GM12891 (cell line): ENCODE measurements around the gene WTIP.
A peak's percentile ranks its signal among the peaks of the same experiment; 100 is the strongest.

Experiments
- DNase-seq: peaks from one replicate; pipeline ENCODE4 v3.0.0; 2011; ENCODE audit warnings: low spot score; ENCODE audit not compliant: insufficient read length
- FAIRE-seq: peaks from 2 replicates; lab custom pipeline; 2011; peaks lifted over from hg19 to GRCh38; lab: Jason Lieb, UNC
- PAX5 ChIP-seq: IDR thresholded peaks from 2 replicates; pipeline ENCODE4 v1.6.1; 2011; ENCODE audit warnings: low read length, moderate library complexity, mild to moderate bottlenecking; ENCODE audit not compliant: insufficient read depth, severe bottlenecking
- POLR2A ChIP-seq: IDR thresholded peaks from 2 replicates; pipeline ENCODE4 v1.6.1; 2011; ENCODE audit warnings: low read depth, low read length, control low read depth
- POLR2AphosphoS5 ChIP-seq: IDR thresholded peaks from 2 replicates; pipeline ENCODE4 v1.6.1; 2011; ENCODE audit warnings: low read depth, low read length, control low read depth
- POU2F2 ChIP-seq: IDR thresholded peaks from 2 replicates; pipeline ENCODE4 v1.6.1; 2011; ENCODE audit warnings: low read depth, mild to moderate bottlenecking, control low read depth, low read length, moderate library complexity
- SPI1 ChIP-seq: IDR thresholded peaks from 2 replicates; pipeline ENCODE4 v1.6.1; 2011; ENCODE audit warnings: low read depth, low read length, control low read depth
- TAF1 ChIP-seq: IDR thresholded peaks from 2 replicates; pipeline ENCODE4 v1.6.1; 2011; ENCODE audit warnings: low read depth, low read length, control low read depth

Gene WTIP

DNA sequence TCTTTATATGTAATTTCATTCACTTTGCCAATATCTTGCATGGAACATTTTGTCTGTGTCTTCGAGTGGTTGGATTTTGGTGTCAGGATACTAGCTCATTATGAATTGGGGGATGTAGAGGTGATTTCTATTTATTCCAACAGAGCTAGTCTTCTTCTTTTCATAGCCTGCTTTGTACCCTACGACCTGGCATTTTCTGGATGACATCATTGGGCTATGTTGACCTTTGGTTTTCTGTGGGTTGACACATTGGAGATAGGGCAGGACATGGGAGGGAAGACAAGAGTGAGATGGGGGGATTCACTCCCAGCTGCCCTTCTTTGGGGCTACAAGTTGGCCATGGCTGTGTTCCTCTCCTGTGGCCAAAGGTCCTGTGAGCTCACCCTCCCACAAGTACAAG is 38.0 kb downstream of the WTIP start:
- TF ChIP-seq PAX5, result no peak
- TF ChIP-seq POLR2AphosphoS5, result no peak
- no peak for TF ChIP-seq TAF1
- no peak for TF ChIP-seq POU2F2
- no peak for TF ChIP-seq POLR2A
- TF ChIP-seq SPI1, result no peak
- no peak for DNase-seq
- no peak for FAIRE-seq

DNA sequence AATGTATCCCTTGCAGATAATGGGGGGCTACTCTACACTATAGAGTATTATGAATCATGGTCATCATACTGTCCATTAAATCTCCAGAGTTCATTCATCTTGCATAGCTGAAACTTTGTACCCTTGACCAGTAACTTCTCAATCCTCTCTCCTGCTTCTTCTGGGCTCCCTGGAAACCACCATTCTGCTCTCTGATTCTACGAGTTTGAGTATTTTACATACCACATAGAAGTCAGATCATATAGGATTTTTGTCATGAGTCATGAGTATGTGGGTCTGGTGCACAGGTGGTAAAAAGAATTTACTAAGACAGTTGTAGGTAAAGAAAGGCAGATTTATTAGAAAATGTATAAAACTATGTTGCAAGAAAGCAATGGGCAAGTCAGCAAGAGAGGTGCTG is 41.9 kb downstream of the WTIP start:
- TF ChIP-seq POLR2AphosphoS5 (no peak), POLR2A (no peak), TAF1 (no peak), SPI1 (no peak)
- DNase-seq (no peak), FAIRE-seq (no peak)

GRCh38 chr19:34525001-34525400 is 43.4 kb downstream of the WTIP start:
- FAIRE-seq (no peak), DNase-seq (no peak)
- no peak for TF ChIP-seq PAX5
- TF ChIP-seq SPI1, result no peak
- TF ChIP-seq POLR2A, result no peak
- TF ChIP-seq POU2F2, result no peak
- no peak for TF ChIP-seq TAF1

- FAIRE-seq (no peak), DNase-seq (no peak)
- TF ChIP-seq TAF1, result no peak
- no peak for TF ChIP-seq POLR2A
- no peak for TF ChIP-seq PAX5
- TF ChIP-seq POLR2AphosphoS5, result no peak
- TF ChIP-seq SPI1, result no peak
- TF ChIP-seq POU2F2, result no peak
These were observed 52.6 kb downstream of the WTIP start for GRCh38 chr19:34534206-34534605.

DNA sequence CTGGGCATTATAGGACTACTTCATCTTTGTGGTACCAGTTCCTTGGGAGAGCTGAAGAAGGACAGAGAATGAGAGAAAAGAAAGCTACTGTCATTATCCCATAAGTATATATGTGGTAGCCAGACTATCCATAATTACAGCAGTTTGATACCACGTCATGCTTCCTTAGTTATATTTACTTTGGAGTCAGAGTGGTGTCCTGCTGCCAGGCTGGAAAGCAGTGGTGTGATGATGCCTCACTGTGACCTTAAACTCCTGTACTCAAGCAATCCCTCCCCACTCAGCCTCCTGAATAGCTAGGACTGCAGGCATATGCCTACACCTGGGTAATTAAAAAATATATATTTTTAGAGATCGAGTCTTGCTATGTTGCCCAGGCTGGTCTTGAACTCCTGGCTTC is 57.8 kb downstream of the WTIP start:
- FAIRE-seq, result no peak
- TF ChIP-seq POU2F2, result no peak
- no peak for TF ChIP-seq PAX5
- TF ChIP-seq POLR2AphosphoS5, result no peak
- DNase-seq, result no peak

- no peak for DNase-seq
- TF ChIP-seq POU2F2, result no peak
- TF ChIP-seq POLR2A, result no peak
- TF ChIP-seq TAF1, result no peak
- no peak for TF ChIP-seq POLR2AphosphoS5
- TF ChIP-seq PAX5, result no peak
- TF ChIP-seq SPI1, result no peak
- FAIRE-seq, result no peak
These were observed 59.4 kb downstream of the WTIP start for GRCh38 chr19:34540811-34541557.

GRCh38 chr19:34549833-34550232 is 68.3 kb downstream of the WTIP start:
- FAIRE-seq, result no peak
- no peak for DNase-seq
- TF ChIP-seq SPI1 (no peak), POU2F2 (no peak), POLR2A (no peak), POLR2AphosphoS5 (no peak), TAF1 (no peak), PAX5 (no peak)

- FAIRE-seq (no peak), DNase-seq (no peak)
- no peak for TF ChIP-seq PAX5
- no peak for TF ChIP-seq POLR2A
- TF ChIP-seq POU2F2, result no peak
- TF ChIP-seq TAF1, result no peak
- TF ChIP-seq SPI1, result no peak
- no peak for TF ChIP-seq POLR2AphosphoS5
These were observed 73.9 kb downstream of the WTIP start for GRCh38 chr19:34555447-34555846.

- FAIRE-seq (peak; percentile 81), DNase-seq (no peak)
- TF ChIP-seq POLR2AphosphoS5 (no peak), POU2F2 (no peak), SPI1 (no peak), PAX5 (no peak), POLR2A (no peak), TAF1 (no peak)
These were observed 74.9 kb downstream of the WTIP start for GRCh38 chr19:34556488-34556887.

- no peak for FAIRE-seq
These were observed 77.5 kb downstream of the WTIP start for GRCh38 chr19:34559045-34559444.

More at GRCh38 chr19:34559045-34559444, 77.5 kb downstream of the WTIP start:
- TF ChIP-seq PAX5 (no peak), POLR2AphosphoS5 (no peak), POLR2A (no peak), SPI1 (no peak), POU2F2 (no peak), TAF1 (no peak)
- no peak for DNase-seq
